ENCODE measurements around the gene MCC. TPM values are rescaled to one million over a fixed set of nuclear protein-coding genes. Genes with fewer than 3 reads are reported as not detected.

The MCC gene
- total RNA-seq, 2 experiments from 2014 or later = 2.9 to 3.3 TPM

DNA sequence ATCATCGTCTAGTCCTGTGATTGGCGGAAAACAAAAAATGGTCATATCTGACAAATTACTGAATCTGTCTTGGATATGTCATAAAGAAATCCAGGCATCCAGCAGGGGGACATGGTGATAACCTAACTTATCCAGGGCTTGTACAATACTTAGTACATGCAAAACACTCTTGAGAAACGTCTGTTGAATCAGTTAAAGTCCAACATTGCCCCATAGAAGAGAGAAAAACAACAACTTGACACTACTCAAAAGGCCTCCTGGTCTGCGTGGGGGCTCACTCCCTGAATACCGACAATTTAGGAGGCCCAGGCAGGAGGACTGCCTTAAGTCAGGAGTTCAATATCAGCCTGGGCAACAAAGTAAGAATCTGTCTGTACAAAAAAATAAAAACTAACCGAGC, 294.1 kb downstream of the MCC start:
- no peaks in the 10 kb centered on the region for H3K36me3 Mint-ChIP-seq (ENCODE audit: low read depth)
- H3K27me3 Mint-ChIP-seq = no peaks in the 10 kb centered on the region
- peaks cover 2% of the 10 kb centered on the region for H3K9me3 Mint-ChIP-seq
- H3K4me3 Mint-ChIP-seq = no peak overlapping the region
- ChIA-PET POLR2A (no interaction called here), CTCF (no interaction called here)
- DNase-seq = no peak
- H3K27ac Mint-ChIP-seq = peak overlapping the region; percentile 31
- no peaks in the 10 kb centered on the region for H3K4me1 Mint-ChIP-seq

DNA sequence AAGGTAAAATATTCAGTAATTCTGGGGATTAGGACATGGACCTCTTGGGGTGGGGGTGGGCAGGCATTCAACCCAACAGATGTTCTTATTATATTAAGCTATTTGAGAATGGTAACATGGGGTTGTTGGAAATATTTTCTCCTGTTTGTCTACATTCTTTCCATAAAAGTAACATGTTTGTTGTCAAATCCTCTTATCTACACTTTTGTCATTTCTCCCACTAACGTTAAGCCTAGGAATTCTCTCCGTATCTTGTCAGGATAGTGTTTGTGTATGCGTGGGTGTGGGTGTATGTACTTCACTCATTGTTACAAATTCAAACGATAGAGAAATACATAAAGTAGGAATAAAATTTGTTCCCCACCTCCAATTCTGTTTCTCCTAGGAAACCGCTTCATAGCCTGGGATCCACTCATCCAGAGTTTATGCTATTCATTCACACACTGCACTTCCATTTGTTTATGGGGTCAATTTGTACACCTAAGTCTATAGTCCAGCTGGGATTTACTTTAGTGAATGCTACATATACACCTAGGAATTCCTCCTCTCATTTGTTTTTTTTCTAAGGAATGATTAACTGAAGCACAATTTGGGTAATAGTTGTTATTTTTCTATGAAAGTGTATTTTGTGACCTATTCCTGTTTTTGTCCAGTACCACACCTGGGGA, 294.8 kb downstream of the MCC start:
- ChIA-PET POLR2A (no interaction called here), CTCF (no interaction called here)
- no peaks in the 10 kb centered on the region for H3K36me3 Mint-ChIP-seq (ENCODE audit: low read depth)
- no peak overlapping the region for H3K4me3 Mint-ChIP-seq
- no peak overlapping the region for H3K27ac Mint-ChIP-seq
- peaks cover 2% of the 10 kb centered on the region for H3K9me3 Mint-ChIP-seq
- H3K27me3 Mint-ChIP-seq = no peaks in the 10 kb centered on the region
- no peaks in the 10 kb centered on the region for H3K4me1 Mint-ChIP-seq
- DNase-seq = no peak

DNA sequence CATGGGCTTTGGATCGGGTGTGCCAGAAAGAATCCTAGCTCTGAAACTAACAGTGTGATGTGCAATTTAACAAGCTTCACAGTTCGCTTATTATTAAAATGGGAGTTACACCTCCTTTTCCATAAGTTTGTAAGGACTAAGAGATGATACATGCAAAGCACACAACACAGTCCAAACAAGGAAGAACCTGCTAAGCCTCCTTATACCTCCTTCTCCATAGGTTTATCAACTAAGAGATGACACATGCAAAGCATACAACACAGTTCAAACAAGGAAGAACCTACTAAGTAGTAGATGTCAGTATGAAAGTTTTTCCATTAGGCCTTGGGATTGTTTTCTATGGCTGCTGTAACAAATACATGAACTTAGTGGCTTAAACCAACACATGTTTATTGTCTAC, 295.7 kb downstream of the MCC start:
- POLR2A ChIA-PET = no interaction called here
- CTCF ChIA-PET = no interaction called here
- peaks cover 2% of the 10 kb centered on the region for H3K9me3 Mint-ChIP-seq
- DNase-seq = no peak
- H3K27me3 Mint-ChIP-seq = no peaks in the 10 kb centered on the region
- H3K27ac Mint-ChIP-seq = no peak overlapping the region
- H3K36me3 Mint-ChIP-seq (ENCODE audit: low read depth) = no peaks in the 10 kb centered on the region
- no peaks in the 10 kb centered on the region for H3K4me1 Mint-ChIP-seq
- H3K4me3 Mint-ChIP-seq = no peak overlapping the region

DNA sequence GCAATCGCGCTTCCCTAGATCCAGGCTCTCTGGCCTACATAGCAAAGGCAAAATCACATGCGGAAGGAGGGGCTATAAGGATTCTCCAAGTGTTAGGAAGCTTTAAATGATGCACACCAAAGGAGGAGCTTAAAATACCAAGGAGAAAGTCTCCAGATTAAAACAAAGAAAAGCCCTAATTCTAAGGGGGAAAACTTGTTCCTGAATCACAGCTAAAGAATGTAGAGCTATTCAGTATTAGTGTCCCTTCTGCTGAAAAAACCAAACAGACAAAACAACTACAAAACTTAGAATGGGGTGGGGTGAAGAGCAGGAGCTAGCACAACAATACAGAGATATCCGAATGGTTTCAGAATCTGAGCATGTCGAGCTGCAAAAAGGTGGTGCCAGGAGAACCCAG, 297.9 kb downstream of the MCC start:
- peaks cover 3% of the 10 kb centered on the region for H3K27me3 Mint-ChIP-seq
- no peak overlapping the region for H3K4me3 Mint-ChIP-seq
- peaks cover 2% of the 10 kb centered on the region for H3K9me3 Mint-ChIP-seq
- no peaks in the 10 kb centered on the region for H3K4me1 Mint-ChIP-seq
- POLR2A ChIA-PET = no interaction called here
- no peak overlapping the region for H3K27ac Mint-ChIP-seq
- CTCF ChIA-PET = no interaction called here
- DNase-seq = no peak
- H3K36me3 Mint-ChIP-seq (ENCODE audit: low read depth) = no peaks in the 10 kb centered on the region

- Mint-ChIP-seq H3K27me3 (peaks cover 3% of the 10 kb centered on the region), H3K36me3 (ENCODE audit: low read depth) (no peaks in the 10 kb centered on the region), H3K4me1 (no peaks in the 10 kb centered on the region), H3K27ac (no peak overlapping the region), H3K9me3 (peaks cover 2% of the 10 kb centered on the region), H3K4me3 (no peak overlapping the region)
- DNase-seq = no peak
- ChIA-PET CTCF (no interaction called here), POLR2A (no interaction called here)
These were observed 299.0 kb downstream of the MCC start for GRCh38 chr5:113189291-113189690.

DNA sequence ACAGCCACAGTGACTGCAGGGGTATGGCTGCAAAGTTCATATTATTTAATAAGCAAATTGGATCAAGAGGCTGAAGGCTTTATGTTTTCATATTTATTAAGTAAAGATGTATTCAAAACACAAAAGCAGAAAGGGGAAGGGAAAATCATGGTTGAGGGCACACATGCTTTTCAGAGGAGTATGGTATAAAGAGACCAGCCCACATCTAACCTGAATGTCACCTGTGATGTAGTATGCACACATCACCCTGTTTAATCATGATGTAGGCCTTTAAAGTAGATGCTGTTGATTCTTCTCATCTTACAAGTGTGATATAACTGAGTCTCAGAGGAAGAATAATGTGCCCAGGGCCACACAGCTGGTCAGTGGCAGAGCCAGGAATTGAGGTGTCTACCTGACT, 299.8 kb downstream of the MCC start:
- Mint-ChIP-seq H3K36me3 (ENCODE audit: low read depth) (no peaks in the 10 kb centered on the region), H3K9me3 (peaks cover 2% of the 10 kb centered on the region), H3K4me1 (no peaks in the 10 kb centered on the region), H3K27ac (no peak overlapping the region), H3K27me3 (peaks cover 3% of the 10 kb centered on the region), H3K4me3 (no peak overlapping the region)
- ChIA-PET CTCF (no interaction called here), POLR2A (no interaction called here)
- no peak for DNase-seq

GRCh38 chr5:113187906-113188305, 300.3 kb downstream of the MCC start:
- no peaks in the 10 kb centered on the region for H3K36me3 Mint-ChIP-seq (ENCODE audit: low read depth)
- peaks cover under 1% of the 10 kb centered on the region for H3K9me3 Mint-ChIP-seq
- no peak for DNase-seq
- peaks cover 3% of the 10 kb centered on the region for H3K27me3 Mint-ChIP-seq
- H3K27ac Mint-ChIP-seq = no peak overlapping the region
- no peak overlapping the region for H3K4me3 Mint-ChIP-seq
- ChIA-PET CTCF (no interaction called here), POLR2A (no interaction called here)
- H3K4me1 Mint-ChIP-seq = no peaks in the 10 kb centered on the region

DNA sequence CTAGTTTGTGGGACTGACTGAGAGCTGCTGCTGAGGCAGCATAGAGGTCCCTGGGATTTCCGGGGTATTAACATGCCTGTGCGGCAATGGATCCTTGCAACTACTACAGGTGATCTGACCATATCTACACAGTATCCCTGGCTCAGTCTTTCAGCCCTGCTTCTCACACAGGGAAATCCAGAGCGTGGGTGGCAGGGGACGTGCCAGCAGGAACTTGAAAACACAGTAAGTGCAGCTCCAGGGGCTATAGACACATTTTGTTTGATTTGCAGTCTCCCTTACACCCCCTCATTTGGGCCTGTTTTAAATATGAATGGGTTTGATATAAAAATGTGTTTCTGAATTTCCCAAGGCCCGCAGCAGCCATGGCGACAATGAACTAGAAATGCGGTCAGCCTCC, 302.2 kb downstream of the MCC start:
- POLR2A ChIA-PET = no interaction called here
- Mint-ChIP-seq H3K36me3 (ENCODE audit: low read depth) (no peaks in the 10 kb centered on the region), H3K27ac (no peak overlapping the region), H3K4me1 (no peaks in the 10 kb centered on the region), H3K27me3 (peaks cover 5% of the 10 kb centered on the region), H3K4me3 (no peak overlapping the region), H3K9me3 (no peaks in the 10 kb centered on the region)
- no peak for DNase-seq
- CTCF ChIA-PET = interaction anchor here (0.5 kb wide), 1 partner anchor 1220 kb away, joined by 5 read pairs; no protein-coding TSS in a partner anchor

DNA sequence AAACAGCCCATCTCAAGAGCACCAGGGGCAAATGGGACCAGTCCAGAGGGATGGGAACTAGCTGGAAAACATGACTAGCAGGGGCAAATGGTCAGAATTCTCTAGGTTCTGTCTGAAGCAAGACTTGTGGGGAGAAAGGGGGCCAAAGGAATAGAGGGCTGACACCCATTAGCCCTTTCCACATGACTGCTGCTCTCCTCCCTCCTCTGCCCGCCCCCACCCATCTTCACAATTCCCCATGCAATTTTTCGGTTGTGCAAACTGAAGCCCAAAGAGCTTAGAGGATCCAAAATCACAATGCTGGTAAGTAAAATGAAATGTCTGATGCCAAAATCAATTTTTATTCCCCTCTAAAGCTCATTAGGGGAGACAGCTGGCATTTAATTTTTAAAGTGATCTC, 304.6 kb downstream of the MCC start:
- peaks cover 5% of the 10 kb centered on the region for H3K27me3 Mint-ChIP-seq
- no peak overlapping the region for H3K4me3 Mint-ChIP-seq
- no peaks in the 10 kb centered on the region for H3K36me3 Mint-ChIP-seq (ENCODE audit: low read depth)
- no peak overlapping the region for H3K27ac Mint-ChIP-seq
- H3K4me1 Mint-ChIP-seq = no peaks in the 10 kb centered on the region
- DNase-seq = no peak
- POLR2A ChIA-PET = no interaction called here
- H3K9me3 Mint-ChIP-seq = no peaks in the 10 kb centered on the region
- CTCF ChIA-PET = interaction anchor here (1.3 kb wide), 1 partner anchor 11 kb away, joined by 7 read pairs; no protein-coding TSS in a partner anchor

DNA sequence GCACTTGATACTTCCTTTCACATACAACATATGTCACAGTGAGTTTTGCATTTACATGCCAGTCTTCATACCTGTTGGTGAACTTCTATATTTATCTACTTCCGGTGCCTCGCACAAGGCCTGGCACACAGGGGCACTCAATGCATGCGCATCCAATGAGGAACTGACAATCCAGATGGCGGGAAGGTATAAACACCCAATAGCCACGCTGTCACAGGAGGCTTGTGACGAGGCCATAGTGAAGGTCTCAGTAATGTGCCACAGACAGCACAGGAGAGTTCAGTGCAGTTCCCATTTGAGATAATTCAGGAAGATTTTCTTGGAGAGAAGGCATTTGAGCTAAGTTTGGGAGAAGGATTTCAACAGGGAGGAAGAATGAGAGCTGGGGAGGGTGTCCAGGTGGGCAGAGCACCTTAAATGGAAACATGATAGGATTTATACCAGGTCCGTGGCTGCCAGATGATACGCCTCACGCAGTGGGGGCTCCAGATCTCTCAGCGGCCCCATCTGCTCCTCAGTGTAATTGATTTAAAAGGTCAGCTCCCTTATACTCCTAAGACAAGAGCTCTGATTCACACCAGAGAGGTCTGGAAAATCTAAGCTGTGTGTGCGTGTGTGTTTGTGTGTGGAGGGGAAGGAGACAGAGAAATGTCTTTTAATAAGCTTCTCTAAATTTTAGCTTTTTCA, 305.5 kb downstream of the MCC start:
- no peak overlapping the region for H3K4me3 Mint-ChIP-seq
- no peaks in the 10 kb centered on the region for H3K9me3 Mint-ChIP-seq
- DNase-seq = no peak
- CTCF ChIA-PET = interaction anchor here (1.3 to 1.5 kb wide), 2 partner anchors 10 to 13 kb away, joined by 3 to 7 read pairs; no protein-coding TSS in a partner anchor
- H3K36me3 Mint-ChIP-seq (ENCODE audit: low read depth) = no peaks in the 10 kb centered on the region
- H3K27ac Mint-ChIP-seq = no peak overlapping the region
- H3K4me1 Mint-ChIP-seq = no peaks in the 10 kb centered on the region
- peaks cover 5% of the 10 kb centered on the region for H3K27me3 Mint-ChIP-seq
- POLR2A ChIA-PET = no interaction called here

DNA sequence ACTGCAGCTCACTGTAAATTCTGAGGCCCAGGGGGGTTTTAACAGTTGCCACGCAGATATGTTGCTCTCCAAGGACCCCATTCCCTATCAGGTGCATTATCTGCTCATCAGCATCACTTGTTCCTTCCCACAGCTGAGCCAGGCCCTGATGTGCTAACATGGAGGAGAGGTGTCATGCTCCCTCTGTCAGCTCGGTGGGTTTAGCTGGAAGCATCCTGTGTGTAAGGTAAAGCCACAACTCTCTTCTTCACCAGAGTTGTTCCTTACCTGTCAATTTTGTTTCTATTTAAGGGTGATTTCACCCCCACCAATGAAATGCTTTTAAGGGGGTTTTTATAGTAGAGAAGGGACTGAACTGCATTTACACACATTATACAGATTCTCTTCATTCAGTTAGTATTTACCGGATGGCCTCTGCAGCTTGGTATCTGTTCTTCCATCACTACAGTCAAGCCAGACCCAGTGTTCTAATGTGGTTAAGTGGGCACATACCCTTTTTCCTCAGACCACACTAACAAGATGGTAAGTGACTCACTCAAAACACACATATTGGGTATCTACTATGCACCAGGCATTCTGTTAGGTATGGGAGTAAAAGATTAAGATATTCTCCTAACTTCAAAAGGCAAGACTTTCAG, 306.3 kb downstream of the MCC start:
- POLR2A ChIA-PET = no interaction called here
- Mint-ChIP-seq H3K27me3 (peaks cover 5% of the 10 kb centered on the region), H3K9me3 (no peaks in the 10 kb centered on the region), H3K36me3 (ENCODE audit: low read depth) (no peaks in the 10 kb centered on the region), H3K4me3 (no peak overlapping the region), H3K4me1 (no peaks in the 10 kb centered on the region), H3K27ac (no peak overlapping the region)
- CTCF ChIA-PET = interaction anchor here (1.5 kb wide), 1 partner anchor 12 kb away, joined by 3 read pairs; no protein-coding TSS in a partner anchor
- no peak for DNase-seq

DNA sequence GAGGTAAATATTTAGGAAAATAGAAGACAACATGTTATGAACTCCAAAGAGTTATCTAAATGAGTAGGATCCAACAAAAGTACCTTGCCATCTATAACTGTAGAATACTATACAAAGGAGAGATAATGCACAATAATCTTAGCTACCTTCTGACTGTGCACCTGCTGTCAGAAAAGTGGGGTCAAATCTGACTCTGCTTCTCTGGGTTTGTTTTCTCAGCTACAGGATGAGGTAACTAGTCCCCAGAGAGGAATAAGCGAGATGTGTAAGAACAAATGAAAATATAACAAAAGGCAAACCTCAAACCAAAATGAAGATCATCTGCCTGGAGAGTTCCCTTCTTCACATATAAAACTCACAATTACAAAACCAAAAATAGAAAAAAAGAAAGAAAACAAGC, 306.8 kb downstream of the MCC start:
- no peaks in the 10 kb centered on the region for H3K9me3 Mint-ChIP-seq
- ChIA-PET POLR2A (no interaction called here), CTCF (interaction anchor here (1.5 kb wide), 1 partner anchor 12 kb away, joined by 3 read pairs; no protein-coding TSS in a partner anchor)
- no peaks in the 10 kb centered on the region for H3K36me3 Mint-ChIP-seq (ENCODE audit: low read depth)
- DNase-seq = no peak
- no peak overlapping the region for H3K4me3 Mint-ChIP-seq
- no peak overlapping the region for H3K27ac Mint-ChIP-seq
- H3K27me3 Mint-ChIP-seq = peaks cover 5% of the 10 kb centered on the region
- no peaks in the 10 kb centered on the region for H3K4me1 Mint-ChIP-seq

- H3K4me3 Mint-ChIP-seq = no peak overlapping the region
- no peak overlapping the region for H3K27ac Mint-ChIP-seq
- CTCF ChIA-PET = no interaction called here
- H3K9me3 Mint-ChIP-seq = no peaks in the 10 kb centered on the region
- no peak for DNase-seq
- peaks cover 1% of the 10 kb centered on the region for H3K27me3 Mint-ChIP-seq
- H3K4me1 Mint-ChIP-seq = no peaks in the 10 kb centered on the region
- POLR2A ChIA-PET = no interaction called here
- no peaks in the 10 kb centered on the region for H3K36me3 Mint-ChIP-seq (ENCODE audit: low read depth)
These were observed 309.1 kb downstream of the MCC start for GRCh38 chr5:113179156-113179555.

All from activated CD4-positive, alpha-beta T cell treated with anti-CD3 and anti-CD28 coated beads, Interleukin-2, amount 10 ng/mL, durations not matched to agents 7 days and 5 days (primary cell).